HepG2 (cell line): ENCODE data around the gene SEPTIN5. TPM values are rescaled to one million over a fixed set of nuclear protein-coding genes. Genes with fewer than 3 reads are reported as not detected.

ENCODE experiments used
- ATF4 ChIP-seq, 2 experiments: fragments of 450-650 bp in 1 of 2; sonication (generic) in 1 of 2; formaldehyde crosslinking; IDR thresholded peaks; 2 replicates each; pipeline versions ENCODE4 v1.5.0 to v1.8.0; 2020 to 2022; ENCODE audit warnings: mild to moderate bottlenecking in 1 of 2, missing genetic modification reagents in 1 of 2
- CCAR2 ChIP-seq: fragments of 200-400 bp; formaldehyde crosslinking; optimal IDR thresholded peaks from 2 replicates; pipeline ENCODE3; 2018; ENCODE audit warnings: low read depth, mild to moderate bottlenecking, low read length, moderate library complexity
- ETV5 ChIP-seq: IDR thresholded peaks from 2 replicates; pipeline ENCODE4 v1.6.1; 2018; ENCODE audit warnings: missing biosample characterization, missing genetic modification reagents, inconsistent platforms, borderline replicate concordance
- FOXA1 ChIP-seq, 2 experiments: fragments of 450-650 bp in 1 of 2; sonication (generic) in 1 of 2; formaldehyde crosslinking in 1 of 2; IDR thresholded peaks; 2 replicates each; pipeline versions ENCODE4 v1.4.0 to v1.6.1; 2016 to 2020; ENCODE audit warnings: missing genetic modification reagents in 1 of 2
- HDAC1 ChIP-seq: sonication (generic); formaldehyde crosslinking; IDR thresholded peaks from 2 replicates; pipeline ENCODE4 v1.5.1; 2020; ENCODE audit warnings: mild to moderate bottlenecking, missing genetic modification reagents
- HHEX ChIP-seq: IDR thresholded peaks from 2 replicates; pipeline ENCODE4 v1.6.1; 2016; ENCODE audit warnings: control low read depth
- SKIL ChIP-seq: sonication (generic); formaldehyde crosslinking; IDR thresholded peaks from 2 replicates; pipeline ENCODE4 v1.8.0; 2022; ENCODE audit warnings: missing genetic modification reagents, mild to moderate bottlenecking, moderate library complexity, borderline replicate concordance
- U2AF2 ChIP-seq: fragments of 200-400 bp; formaldehyde crosslinking; IDR thresholded peaks from 2 replicates; pipeline ENCODE4 v1.6.1; 2017; ENCODE audit warnings: low read depth, mild to moderate bottlenecking, low read length
- ZBED4 ChIP-seq: sonication (generic); formaldehyde crosslinking; IDR thresholded peaks from 2 replicates; pipeline ENCODE4 v1.4.0; 2020; ENCODE audit warnings: missing genetic modification reagents, borderline replicate concordance
- ZC3H13 ChIP-seq: sonication (generic); formaldehyde crosslinking; IDR thresholded peaks from 2 replicates; pipeline ENCODE4 v1.8.1; 2023; ENCODE audit warnings: mild to moderate bottlenecking, missing genetic modification reagents, moderate library complexity
- ZFP62 ChIP-seq: sonication (generic); formaldehyde crosslinking; IDR thresholded peaks from 2 replicates; pipeline ENCODE4 v1.4.0; 2020; ENCODE audit warnings: missing genetic modification reagents
- ZIK1 ChIP-seq: sonication (generic); formaldehyde crosslinking; IDR thresholded peaks from 2 replicates; pipeline ENCODE4 v1.5.0; 2020; ENCODE audit warnings: mild to moderate bottlenecking, low read depth, missing genetic modification reagents, borderline replicate concordance
- ZNF33B ChIP-seq: sonication (generic); formaldehyde crosslinking; IDR thresholded peaks from 2 replicates; pipeline ENCODE4 v1.5.1; 2020; ENCODE audit warnings: mild to moderate bottlenecking, missing genetic modification reagents
- ZNF383 ChIP-seq: sonication (generic); formaldehyde crosslinking; IDR thresholded peaks from 2 replicates; pipeline ENCODE4 v1.4.0; 2020; ENCODE audit warnings: missing genetic modification reagents, mild to moderate bottlenecking, borderline replicate concordance
- ZNF430 ChIP-seq: sonication (generic); formaldehyde crosslinking; IDR thresholded peaks from 2 replicates; pipeline ENCODE4 v1.9.0; 2021; ENCODE audit warnings: mild to moderate bottlenecking, missing genetic modification reagents
- ZNF552 ChIP-seq: sonication (generic); formaldehyde crosslinking; IDR thresholded peaks from 2 replicates; pipeline ENCODE4 v1.9.0; 2022; ENCODE audit warnings: missing genetic modification reagents, mild to moderate bottlenecking, borderline replicate concordance
- ZNF589 ChIP-seq: sonication (generic); formaldehyde crosslinking; conservative IDR thresholded peaks from 2 replicates; pipeline ENCODE4 v1.8.0; 2022; ENCODE audit warnings: mild to moderate bottlenecking, moderate library complexity, missing genetic modification reagents
- ZNF629 ChIP-seq: sonication (generic); formaldehyde crosslinking; conservative IDR thresholded peaks from 2 replicates; pipeline ENCODE4 v1.5.0; 2020; ENCODE audit warnings: missing genetic modification reagents
- ZNF780A ChIP-seq: sonication (generic); formaldehyde crosslinking; IDR thresholded peaks from 2 replicates; pipeline ENCODE4 v1.8.0; 2022; ENCODE audit warnings: mild to moderate bottlenecking, missing genetic modification reagents, moderate library complexity
- ZNF816 ChIP-seq: sonication (generic); formaldehyde crosslinking; IDR thresholded peaks from 2 replicates; pipeline ENCODE4 v1.8.0; 2022; ENCODE audit warnings: missing genetic modification reagents, mild to moderate bottlenecking, borderline replicate concordance
- ZNF879 ChIP-seq: sonication (generic); formaldehyde crosslinking; IDR thresholded peaks from 2 replicates; pipeline ENCODE4 v1.8.1; 2023; ENCODE audit warnings: missing genetic modification reagents
- polyA plus RNA-seq, 8 experiments: library from polyadenylated mRNA; depleted of rRNA in 3 of 8; stranded (reverse) in 7 of 8; unstranded in 1 of 8; fragments of >200 nt; fragmentation: Illumina TruSeq in 4 of 8; extraction: Trizol in 4 of 8; gene quantifications; 2 replicates each; pipeline versions ENCODE4 v1.2.1 to v1.2.3, GENCODE V29; 2011 to 2016; ENCODE audit warnings: low read depth in 4 of 8, missing spikeins in 1 of 8, mixed read lengths in 1 of 8; ENCODE audit not compliant: insufficient read depth in 1 of 8
- total RNA-seq, 5 experiments: library from RNA; depleted of rRNA; stranded (reverse); fragments of >200 nt; fragmentation: Illumina TruSeq; extraction: Trizol; gene quantifications; 2 replicates each; pipeline ENCODE4 v1.2.3, GENCODE V29; 2016; ENCODE audit warnings: low read depth in 1 of 5
- TF ChIP-seq, protein P1 (sequence below): IDR thresholded peaks from 2 replicates; pipeline ENCODE4 v1.6.1; 2016; ENCODE audit warnings: control low read depth

Gene SEPTIN5
- total and polyA plus RNA-seq, 2 of the 13 experiments (the other 11 are each of a cell fraction or from before 2014, with no cell fraction given), result 0.33 TPM; not detected in 1

- TF ChIP-seq ZNF879 (CRISPR knock-in tag) (no peak), ZNF383 (CRISPR knock-in tag) (no peak), ETV5 (no peak), ZFP62 (CRISPR knock-in tag) (no peak), ZIK1 (0 out of 2 replicates have a peak, but pooled peaks have one; percentile 13), CCAR2 (no peak), ZNF552 (CRISPR knock-in tag) (no peak), ZNF780A (CRISPR knock-in tag) (0 out of 2 replicates have a peak, but pooled peaks have one; percentile 33), HDAC1 (CRISPR knock-in tag) (peak; percentile 45), ATF4 (CRISPR knock-in tag; IDR thresholded peaks at IDR 0.05) (peak in 1 of 2 experiments; percentile 51; a peak in 1 of 4 replicates), ZNF816 (CRISPR knock-in tag) (no peak), ZC3H13 (peak; percentile 46; the same call in 1 of the 2 replicates), ZNF430 (CRISPR knock-in tag) (0 out of 2 replicates have a peak, but pooled peaks have one; percentile 34), ZBED4 (CRISPR knock-in tag) (no peak), SKIL (CRISPR knock-in tag) (peak; percentile 48; the same call in 1 of the 2 replicates), ZNF629 (CRISPR knock-in tag) (no peak), ZNF589 (CRISPR knock-in tag) (no peak), U2AF2 (no peak), ZNF33B (CRISPR knock-in tag) (no peak), FOXA1 (IDR thresholded peaks at IDR 0.05) (no peak), FOXA1 (CRISPR knock-in tag; IDR thresholded peaks at IDR 0.05) (no peak), HHEX (no peak)
- TF ChIP-seq, protein P1, sequence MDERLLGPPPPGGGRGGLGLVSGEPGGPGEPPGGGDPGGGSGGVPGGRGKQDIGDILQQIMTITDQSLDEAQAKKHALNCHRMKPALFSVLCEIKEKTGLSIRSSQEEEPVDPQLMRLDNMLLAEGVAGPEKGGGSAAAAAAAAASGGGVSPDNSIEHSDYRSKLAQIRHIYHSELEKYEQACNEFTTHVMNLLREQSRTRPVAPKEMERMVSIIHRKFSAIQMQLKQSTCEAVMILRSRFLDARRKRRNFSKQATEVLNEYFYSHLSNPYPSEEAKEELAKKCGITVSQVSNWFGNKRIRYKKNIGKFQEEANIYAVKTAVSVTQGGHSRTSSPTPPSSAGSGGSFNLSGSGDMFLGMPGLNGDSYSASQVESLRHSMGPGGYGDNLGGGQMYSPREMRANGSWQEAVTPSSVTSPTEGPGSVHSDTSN, result no peak
Observed at GRCh38 chr22:19723232-19723982, 9.1 kb downstream of the SEPTIN5 start, which contains the start of gene GP1BB (continued).
